Right hindlimb (tissue), 1 donor: Measurements from ENCODE around the gene KRTAP12-1.
"Not testable (repeated sequence)": the region's sequence is repeated elsewhere in the genome, so short reads cannot be mapped to it uniquely, and the experiment has no call there.

Experiments used
- DNase-seq: peaks from one replicate; pipeline ENCODE4 v3.0.0-alpha.2; 2018

KRTAP12-1 gene

GRCh38 chr21:44638506-44639330 lies 43.2 kb downstream of the KRTAP12-1 start:
- DNase-seq, result not testable (repeated sequence)

- DNase-seq, result not testable (repeated sequence)
Observed at GRCh38 chr21:44637851-44638348, 44.1 kb downstream of the KRTAP12-1 start.

- DNase-seq, result no peak
Observed at GRCh38 chr21:44637018-44637850, 44.7 kb downstream of the KRTAP12-1 start, which contains the start of gene KRTAP10-10. KRTAP10-10 (plus strand) TSS chr21:44637356; CDS start chr21:44637418, 62 bp downstream.

- DNase-seq, result no peak
Observed at GRCh38 chr21:44636209-44637017, 45.5 kb downstream of the KRTAP12-1 start.

GRCh38 chr21:44632067-44632466 lies 49.9 kb downstream of the KRTAP12-1 start:
- DNase-seq, result no peak
